Right lobe of liver (tissue), 4 donors: Measurements from ENCODE around the gene KDM8.

Source experiments
- POLR2A ChIP-seq: fragments of 450-650 bp; IDR thresholded peaks from one replicate; pipeline ENCODE4 v1.6.1; 2017; ENCODE audit warnings: antibody characterized with exemption, mild to moderate bottlenecking
- TF ChIP-seq, protein P1 (sequence below), 4 donors: fragments of 200-600 bp in 3 of 4; fragments of 450-650 bp in 1 of 4; IDR thresholded peaks; one replicate each; pipeline versions ENCODE4 v1.5.1 to v1.8.0; 2016 to 2022; ENCODE audit warnings: antibody characterized with exemption in 4 of 4, mild to moderate bottlenecking in 2 of 4
- donor health status: DM: no; HTN: no; CAD: no.
- donor health status: DM: no; HTN: no; CAD: no.
- donor health status: DM: no; HTN: yes; CAD: no.

DNA sequence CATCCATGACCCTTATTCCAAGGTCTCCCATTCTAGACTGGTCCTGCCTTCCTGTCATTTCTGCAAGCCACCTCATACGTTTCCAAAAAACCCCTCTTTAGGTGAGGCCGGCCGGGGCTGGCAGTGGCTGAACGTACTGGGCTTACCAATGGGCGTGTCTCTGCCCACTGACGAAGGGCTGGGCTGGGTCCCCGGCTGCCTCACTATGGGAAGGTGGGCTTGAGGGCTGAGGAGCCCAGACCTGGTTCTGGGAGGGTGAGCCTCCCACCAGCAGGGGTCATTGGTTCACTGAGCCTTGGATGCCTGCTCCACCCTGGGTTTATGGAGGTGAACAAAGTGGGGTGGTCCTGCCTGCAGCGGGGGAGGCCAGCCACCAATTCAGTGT is 19.9 kb downstream of the KDM8 start:
- TF ChIP-seq, protein P1, sequence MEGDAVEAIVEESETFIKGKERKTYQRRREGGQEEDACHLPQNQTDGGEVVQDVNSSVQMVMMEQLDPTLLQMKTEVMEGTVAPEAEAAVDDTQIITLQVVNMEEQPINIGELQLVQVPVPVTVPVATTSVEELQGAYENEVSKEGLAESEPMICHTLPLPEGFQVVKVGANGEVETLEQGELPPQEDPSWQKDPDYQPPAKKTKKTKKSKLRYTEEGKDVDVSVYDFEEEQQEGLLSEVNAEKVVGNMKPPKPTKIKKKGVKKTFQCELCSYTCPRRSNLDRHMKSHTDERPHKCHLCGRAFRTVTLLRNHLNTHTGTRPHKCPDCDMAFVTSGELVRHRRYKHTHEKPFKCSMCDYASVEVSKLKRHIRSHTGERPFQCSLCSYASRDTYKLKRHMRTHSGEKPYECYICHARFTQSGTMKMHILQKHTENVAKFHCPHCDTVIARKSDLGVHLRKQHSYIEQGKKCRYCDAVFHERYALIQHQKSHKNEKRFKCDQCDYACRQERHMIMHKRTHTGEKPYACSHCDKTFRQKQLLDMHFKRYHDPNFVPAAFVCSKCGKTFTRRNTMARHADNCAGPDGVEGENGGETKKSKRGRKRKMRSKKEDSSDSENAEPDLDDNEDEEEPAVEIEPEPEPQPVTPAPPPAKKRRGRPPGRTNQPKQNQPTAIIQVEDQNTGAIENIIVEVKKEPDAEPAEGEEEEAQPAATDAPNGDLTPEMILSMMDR (IDR thresholded peaks at IDR 0.05) = no peak
- no peak for TF ChIP-seq POLR2A
